D721Med (cell line): ENCODE results near the gene MMP23B.

ENCODE experiments used
- DNase-seq: peaks from one replicate; pipeline ENCODE4 v3.0.0; 2011; ENCODE audit warnings: low spot score; ENCODE audit not compliant: insufficient read length
- FAIRE-seq: peaks from 2 replicates; lab custom pipeline; 2011; peaks lifted over from hg19 to GRCh38; lab: Jason Lieb, UNC
- CTCF ChIP-seq: IDR thresholded peaks from 2 replicates; pipeline ENCODE4 v1.5.1; 2012; ENCODE audit warnings: mild to moderate bottlenecking, control low read depth; ENCODE audit not compliant: insufficient read depth; ENCODE audit errors: missing control alignments

MMP23B gene

GRCh38 chr1:1614204-1614953, 17.6 kb upstream of the MMP23B start:
- FAIRE-seq: no peak
- DNase-seq: no peak
- no peak for TF ChIP-seq CTCF

- no peak for FAIRE-seq
- TF ChIP-seq CTCF: no peak
- DNase-seq: no peak
Observed at GRCh38 chr1:1614954-1615255, 17.1 kb upstream of the MMP23B start.

GRCh38 chr1:1615256-1616044, 16.5 kb upstream of the MMP23B start, which contains the start of gene MIB2:
Gene MIB2, plus strand, starts transcription at chr1:1615500. Its CDS starts 7,953 bp downstream, at chr1:1623453.
- DNase-seq (peak; percentile 95), FAIRE-seq (no peak)
- TF ChIP-seq CTCF: no peak

- DNase-seq: no peak
- FAIRE-seq: no peak
- no peak for TF ChIP-seq CTCF
Observed at GRCh38 chr1:1616045-1616790, 15.8 kb upstream of the MMP23B start.

- FAIRE-seq (no peak), DNase-seq (no peak)
- TF ChIP-seq CTCF: no peak
Observed at GRCh38 chr1:1616838-1617237, 15.1 kb upstream of the MMP23B start.

GRCh38 chr1:1617516-1617915, 14.5 kb upstream of the MMP23B start:
- DNase-seq (no peak), FAIRE-seq (no peak)
- TF ChIP-seq CTCF: no peak
